ENCODE results near the gene PHACTR4.
"Not testable (repeated sequence)": the region's sequence is repeated elsewhere in the genome, so short reads cannot be mapped to it uniquely, and the experiment has no call there.

PHACTR4 gene

GRCh38 chr1:28519946-28520725 lies 150.6 kb downstream of the PHACTR4 start:
- Histone ChIP-seq H3K9me2 (replicated peaks; ENCODE audit: insufficient read depth, low read length) (no peaks in the 10 kb centered on the region), H3K4me2 (ENCODE audit: low read depth, low read length, poor library complexity, severe bottlenecking) (peak overlapping the region; percentile 78), H3K79me2 (ENCODE audit: insufficient read depth, low read length) (peaks cover 63% of the 10 kb centered on the region), H3F3A (ENCODE audit: insufficient read depth) (peaks cover 31% of the 10 kb centered on the region), H4K20me1 (ENCODE audit: low read depth, low read length) (no peaks in the 10 kb centered on the region), H3K4me3 (ENCODE audit: insufficient read depth, low read length, poor library complexity, severe bottlenecking) (peak overlapping the region; percentile 27), H2AFZ (ENCODE audit: low read depth, low read length, severe bottlenecking) (no peak overlapping the region), H3K27me3 (ENCODE audit: low read length) (no peaks in the 10 kb centered on the region), H3K27ac (ENCODE audit: low read depth, low read length) (peak overlapping the region; percentile 12), H3K9me3 (ENCODE audit: insufficient read depth, low read length) (no peaks in the 10 kb centered on the region), H3K36me3 (ENCODE audit: low read length) (no peaks in the 10 kb centered on the region), H3K9ac (ENCODE audit: low read length) (peak overlapping the region; percentile 81)
- no peak for TF ChIP-seq EZH2phosphoT487 (conservative IDR thresholded peaks at IDR 0.05; ENCODE audit: low read length)
- TF ChIP-seq, protein P1, sequence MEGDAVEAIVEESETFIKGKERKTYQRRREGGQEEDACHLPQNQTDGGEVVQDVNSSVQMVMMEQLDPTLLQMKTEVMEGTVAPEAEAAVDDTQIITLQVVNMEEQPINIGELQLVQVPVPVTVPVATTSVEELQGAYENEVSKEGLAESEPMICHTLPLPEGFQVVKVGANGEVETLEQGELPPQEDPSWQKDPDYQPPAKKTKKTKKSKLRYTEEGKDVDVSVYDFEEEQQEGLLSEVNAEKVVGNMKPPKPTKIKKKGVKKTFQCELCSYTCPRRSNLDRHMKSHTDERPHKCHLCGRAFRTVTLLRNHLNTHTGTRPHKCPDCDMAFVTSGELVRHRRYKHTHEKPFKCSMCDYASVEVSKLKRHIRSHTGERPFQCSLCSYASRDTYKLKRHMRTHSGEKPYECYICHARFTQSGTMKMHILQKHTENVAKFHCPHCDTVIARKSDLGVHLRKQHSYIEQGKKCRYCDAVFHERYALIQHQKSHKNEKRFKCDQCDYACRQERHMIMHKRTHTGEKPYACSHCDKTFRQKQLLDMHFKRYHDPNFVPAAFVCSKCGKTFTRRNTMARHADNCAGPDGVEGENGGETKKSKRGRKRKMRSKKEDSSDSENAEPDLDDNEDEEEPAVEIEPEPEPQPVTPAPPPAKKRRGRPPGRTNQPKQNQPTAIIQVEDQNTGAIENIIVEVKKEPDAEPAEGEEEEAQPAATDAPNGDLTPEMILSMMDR (IDR thresholded peaks at IDR 0.05; ENCODE audit: insufficient read depth, low read length, poor library complexity, severe bottlenecking) = no peak

DNA sequence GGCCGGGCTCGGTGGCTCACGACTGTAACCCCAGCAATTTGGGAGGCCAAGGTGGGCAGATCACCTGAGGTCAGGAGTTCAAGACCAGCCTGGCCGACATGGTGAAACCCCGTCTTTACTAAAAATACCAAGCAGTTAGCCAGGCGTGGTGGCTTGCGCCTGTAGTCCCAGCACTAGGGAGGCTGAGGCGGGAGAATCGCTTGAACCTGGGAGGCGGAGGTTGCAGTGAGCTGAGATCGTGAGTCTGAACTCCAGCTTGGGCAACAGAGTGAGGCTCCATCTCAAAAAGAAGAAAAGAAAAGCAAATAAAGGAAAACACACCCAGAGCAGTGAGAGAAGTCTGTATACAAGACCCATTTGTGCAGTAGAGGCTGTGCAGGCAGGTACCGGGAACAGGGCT lies 151.3 kb downstream of the PHACTR4 start:
- H4K20me1 ChIP-seq (ENCODE audit: low read depth, low read length); H3K4me2 ChIP-seq (ENCODE audit: low read depth, low read length, poor library complexity, severe bottlenecking); H3K27me3 ChIP-seq (ENCODE audit: low read length); H3K9me3 ChIP-seq (ENCODE audit: insufficient read depth, low read length); H3K36me3 ChIP-seq (ENCODE audit: low read length); H3K4me3 ChIP-seq (ENCODE audit: insufficient read depth, low read length, poor library complexity, severe bottlenecking); H2AFZ ChIP-seq (ENCODE audit: low read depth, low read length, severe bottlenecking); H3K9me2 ChIP-seq (replicated peaks; ENCODE audit: insufficient read depth, low read length): not testable (repeated sequence)
- peak overlapping the region; percentile 12; the same call in 1 of the 2 replicates for H3K27ac ChIP-seq (ENCODE audit: low read depth, low read length)
- peaks cover 70% of the 10 kb centered on the region for H3K79me2 ChIP-seq (ENCODE audit: insufficient read depth, low read length)
- H3F3A ChIP-seq (ENCODE audit: insufficient read depth) = peaks cover 24% of the 10 kb centered on the region
- H3K9ac ChIP-seq (ENCODE audit: low read length) = peak overlapping the region; percentile 81; the same call in 1 of the 2 replicates

DNA sequence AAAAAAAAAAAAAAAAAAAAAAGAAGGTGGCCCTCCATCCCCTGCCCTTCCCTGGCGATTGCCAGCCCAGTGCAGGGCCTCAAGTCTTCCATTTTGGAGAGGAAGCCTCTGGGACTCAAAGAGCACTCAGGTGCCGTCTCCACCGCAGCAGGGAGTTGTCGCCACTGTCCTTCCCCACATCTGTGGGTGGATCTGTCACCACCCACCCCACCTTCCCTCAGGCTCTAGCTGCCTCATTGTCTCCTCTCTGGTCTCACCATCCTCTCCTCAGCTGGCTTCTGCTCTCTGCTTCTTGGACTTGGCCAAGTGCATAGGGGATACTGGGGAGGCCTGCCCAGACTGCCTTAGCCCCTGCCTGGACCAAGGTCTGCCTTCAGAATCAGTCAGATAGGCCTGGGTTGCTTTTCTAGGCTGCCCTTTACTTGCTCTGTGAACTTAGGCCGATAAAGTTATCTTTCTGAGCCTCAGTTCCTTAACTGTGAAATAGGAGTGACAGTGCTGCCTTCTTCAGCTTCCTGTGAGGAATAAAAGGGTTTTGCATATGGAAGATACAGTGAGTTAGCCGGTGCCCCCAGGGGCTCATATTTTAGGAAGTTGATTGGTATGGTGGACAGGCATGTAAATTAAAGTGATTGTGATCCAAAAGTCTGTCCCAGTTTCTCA lies 152.1 kb downstream of the PHACTR4 start:
- TF ChIP-seq, protein P1 (IDR thresholded peaks at IDR 0.05; ENCODE audit: insufficient read depth, low read length, poor library complexity, severe bottlenecking) = no peak
- no peak for TF ChIP-seq EZH2phosphoT487 (conservative IDR thresholded peaks at IDR 0.05; ENCODE audit: low read length)
- Histone ChIP-seq H3K9me3 (ENCODE audit: insufficient read depth, low read length) (no peaks in the 10 kb centered on the region), H3K4me3 (ENCODE audit: insufficient read depth, low read length, poor library complexity, severe bottlenecking) (no peak overlapping the region), H3K9me2 (replicated peaks; ENCODE audit: insufficient read depth, low read length) (no peaks in the 10 kb centered on the region), H3K27me3 (ENCODE audit: low read length) (no peaks in the 10 kb centered on the region), H3K27ac (ENCODE audit: low read depth, low read length) (no peak overlapping the region), H3F3A (ENCODE audit: insufficient read depth) (peaks cover 16% of the 10 kb centered on the region), H3K4me2 (ENCODE audit: low read depth, low read length, poor library complexity, severe bottlenecking) (no peak overlapping the region), H3K9ac (ENCODE audit: low read length) (no peak overlapping the region), H2AFZ (ENCODE audit: low read depth, low read length, severe bottlenecking) (no peak overlapping the region), H3K36me3 (ENCODE audit: low read length) (no peaks in the 10 kb centered on the region), H3K79me2 (ENCODE audit: insufficient read depth, low read length) (peaks cover 78% of the 10 kb centered on the region), H4K20me1 (ENCODE audit: low read depth, low read length) (no peaks in the 10 kb centered on the region)

- not testable (repeated sequence) for H3K4me3 ChIP-seq (ENCODE audit: insufficient read depth, low read length, poor library complexity, severe bottlenecking); H3F3A ChIP-seq (ENCODE audit: insufficient read depth); H3K9ac ChIP-seq (ENCODE audit: low read length); H3K4me2 ChIP-seq (ENCODE audit: low read depth, low read length, poor library complexity, severe bottlenecking); H3K27ac ChIP-seq (ENCODE audit: low read depth, low read length); H4K20me1 ChIP-seq (ENCODE audit: low read depth, low read length); H3K9me2 ChIP-seq (replicated peaks; ENCODE audit: insufficient read depth, low read length); H3K9me3 ChIP-seq (ENCODE audit: insufficient read depth, low read length); H3K36me3 ChIP-seq (ENCODE audit: low read length); H3K27me3 ChIP-seq (ENCODE audit: low read length); H2AFZ ChIP-seq (ENCODE audit: low read depth, low read length, severe bottlenecking)
- peaks cover 87% of the 10 kb centered on the region for H3K79me2 ChIP-seq (ENCODE audit: insufficient read depth, low read length)
Observed at GRCh38 chr1:28522537-28522936, 153.0 kb downstream of the PHACTR4 start.

- H3K27ac ChIP-seq (ENCODE audit: low read depth, low read length); H3K9me2 ChIP-seq (replicated peaks; ENCODE audit: insufficient read depth, low read length); H2AFZ ChIP-seq (ENCODE audit: low read depth, low read length, severe bottlenecking); H3K36me3 ChIP-seq (ENCODE audit: low read length); H3K27me3 ChIP-seq (ENCODE audit: low read length); H4K20me1 ChIP-seq (ENCODE audit: low read depth, low read length); H3K4me2 ChIP-seq (ENCODE audit: low read depth, low read length, poor library complexity, severe bottlenecking); H3K4me3 ChIP-seq (ENCODE audit: insufficient read depth, low read length, poor library complexity, severe bottlenecking); H3F3A ChIP-seq (ENCODE audit: insufficient read depth); H3K9ac ChIP-seq (ENCODE audit: low read length); H3K9me3 ChIP-seq (ENCODE audit: insufficient read depth, low read length): not testable (repeated sequence)
- H3K79me2 ChIP-seq (ENCODE audit: insufficient read depth, low read length) = peaks cover 88% of the 10 kb centered on the region
Observed at GRCh38 chr1:28525002-28525642, 155.6 kb downstream of the PHACTR4 start.

Data from SU-DHL-6 (cell line).